GM19438 (cell line): ENCODE data around the gene PPM1J.
"Not testable (repeated sequence)": the region's sequence is repeated elsewhere in the genome, so short reads cannot be mapped to it uniquely, and the experiment has no call there.

Experiments
- ATAC-seq: cut with Tn5 transposase; IDR thresholded peaks from one replicate; pipeline ENCODE4 v1.9.1; 2021; ENCODE audit warnings: low read depth; ENCODE audit not compliant: unreplicated experiment

Gene PPM1J

GRCh38 chr1:112722601-112723510, 7.7 kb upstream of the PPM1J start:
- ATAC-seq, result no peak

- no peak for ATAC-seq
These were observed 6.9 kb upstream of the PPM1J start for GRCh38 chr1:112721966-112722524.

- ATAC-seq, result not testable (repeated sequence)
These were observed 6.2 kb upstream of the PPM1J start for GRCh38 chr1:112721294-112721693.

GRCh38 chr1:112720800-112721199, 5.7 kb upstream of the PPM1J start:
- no peak for ATAC-seq

GRCh38 chr1:112719706-112720105, 4.6 kb upstream of the PPM1J start:
- no peak for ATAC-seq

- no peak for ATAC-seq
These were observed 3.7 kb upstream of the PPM1J start for GRCh38 chr1:112718691-112719418.

GRCh38 chr1:112717263-112717873, 2.2 kb upstream of the PPM1J start:
- no peak for ATAC-seq

GRCh38 chr1:112716133-112716720, 1.1 kb upstream of the PPM1J start:
- peak; percentile 27 for ATAC-seq

- no peak for ATAC-seq
These were observed 544 bp downstream of the PPM1J start for GRCh38 chr1:112714313-112715263.

- peak; percentile 34 for ATAC-seq
These were observed 1.4 kb downstream of the PPM1J start for GRCh38 chr1:112713466-112714312.

- no peak for ATAC-seq
These were observed 2.4 kb downstream of the PPM1J start for GRCh38 chr1:112712701-112713128.

- no peak for ATAC-seq
These were observed 2.9 kb downstream of the PPM1J start for GRCh38 chr1:112712191-112712590.

- ATAC-seq, result no peak
These were observed 3.5 kb downstream of the PPM1J start for GRCh38 chr1:112711670-112712069.

- no peak for ATAC-seq
These were observed 4.1 kb downstream of the PPM1J start for GRCh38 chr1:112711041-112711440.

- ATAC-seq, result no peak
These were observed 4.5 kb downstream of the PPM1J start for GRCh38 chr1:112710586-112710985.

- no peak for ATAC-seq
These were observed 5.0 kb downstream of the PPM1J start for GRCh38 chr1:112710159-112710558.

GRCh38 chr1:112708489-112708888, 6.6 kb downstream of the PPM1J start:
- ATAC-seq, result no peak

GRCh38 chr1:112708002-112708448, 7.1 kb downstream of the PPM1J start:
- ATAC-seq, result no peak
